Measurements from ENCODE around the gene HIVEP3.

The HIVEP3 gene

DNA sequence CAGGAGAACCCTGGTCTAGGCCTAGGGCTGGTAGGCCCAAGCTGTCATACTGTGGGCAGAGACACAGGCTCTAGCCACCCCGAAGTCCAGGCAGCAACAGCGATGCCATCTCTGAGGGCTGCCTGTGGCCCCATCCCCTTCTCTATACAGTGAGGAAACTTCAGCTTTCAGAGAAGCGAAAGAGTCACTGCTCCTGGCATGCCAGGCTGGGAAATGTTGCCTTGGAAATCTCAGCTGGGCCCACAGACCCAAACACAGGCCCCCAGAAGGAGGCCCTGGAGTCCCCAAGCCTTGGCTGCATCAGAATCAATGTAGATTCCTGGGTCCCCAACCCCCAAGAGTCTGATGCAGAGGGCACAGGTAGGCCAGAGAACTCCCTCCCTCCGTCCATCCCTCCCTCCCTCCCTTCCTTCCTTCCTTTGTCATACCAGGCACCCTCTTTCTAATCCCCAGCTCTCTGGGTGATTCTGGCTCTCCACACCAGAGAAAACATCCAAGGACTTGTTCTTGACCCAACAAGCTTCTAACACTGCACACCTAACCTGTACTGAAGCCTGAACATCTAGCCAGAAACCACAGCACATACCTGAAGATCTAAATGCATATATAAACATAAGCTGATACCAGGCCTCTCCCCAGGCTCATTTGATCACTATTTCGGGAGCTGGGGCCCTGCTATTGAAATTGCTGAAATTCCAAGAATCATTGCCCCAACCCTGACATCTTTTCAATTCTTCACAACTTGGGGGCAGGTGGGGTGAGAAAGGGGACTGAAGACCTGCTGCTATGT, 291.0 kb downstream of the HIVEP3 start:
- TF ChIP-seq, protein P1, sequence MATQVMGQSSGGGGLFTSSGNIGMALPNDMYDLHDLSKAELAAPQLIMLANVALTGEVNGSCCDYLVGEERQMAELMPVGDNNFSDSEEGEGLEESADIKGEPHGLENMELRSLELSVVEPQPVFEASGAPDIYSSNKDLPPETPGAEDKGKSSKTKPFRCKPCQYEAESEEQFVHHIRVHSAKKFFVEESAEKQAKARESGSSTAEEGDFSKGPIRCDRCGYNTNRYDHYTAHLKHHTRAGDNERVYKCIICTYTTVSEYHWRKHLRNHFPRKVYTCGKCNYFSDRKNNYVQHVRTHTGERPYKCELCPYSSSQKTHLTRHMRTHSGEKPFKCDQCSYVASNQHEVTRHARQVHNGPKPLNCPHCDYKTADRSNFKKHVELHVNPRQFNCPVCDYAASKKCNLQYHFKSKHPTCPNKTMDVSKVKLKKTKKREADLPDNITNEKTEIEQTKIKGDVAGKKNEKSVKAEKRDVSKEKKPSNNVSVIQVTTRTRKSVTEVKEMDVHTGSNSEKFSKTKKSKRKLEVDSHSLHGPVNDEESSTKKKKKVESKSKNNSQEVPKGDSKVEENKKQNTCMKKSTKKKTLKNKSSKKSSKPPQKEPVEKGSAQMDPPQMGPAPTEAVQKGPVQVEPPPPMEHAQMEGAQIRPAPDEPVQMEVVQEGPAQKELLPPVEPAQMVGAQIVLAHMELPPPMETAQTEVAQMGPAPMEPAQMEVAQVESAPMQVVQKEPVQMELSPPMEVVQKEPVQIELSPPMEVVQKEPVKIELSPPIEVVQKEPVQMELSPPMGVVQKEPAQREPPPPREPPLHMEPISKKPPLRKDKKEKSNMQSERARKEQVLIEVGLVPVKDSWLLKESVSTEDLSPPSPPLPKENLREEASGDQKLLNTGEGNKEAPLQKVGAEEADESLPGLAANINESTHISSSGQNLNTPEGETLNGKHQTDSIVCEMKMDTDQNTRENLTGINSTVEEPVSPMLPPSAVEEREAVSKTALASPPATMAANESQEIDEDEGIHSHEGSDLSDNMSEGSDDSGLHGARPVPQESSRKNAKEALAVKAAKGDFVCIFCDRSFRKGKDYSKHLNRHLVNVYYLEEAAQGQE (IDR thresholded peaks at IDR 0.05; ENCODE audit: low read depth) = no peak
- TF ChIP-seq, protein P2, sequence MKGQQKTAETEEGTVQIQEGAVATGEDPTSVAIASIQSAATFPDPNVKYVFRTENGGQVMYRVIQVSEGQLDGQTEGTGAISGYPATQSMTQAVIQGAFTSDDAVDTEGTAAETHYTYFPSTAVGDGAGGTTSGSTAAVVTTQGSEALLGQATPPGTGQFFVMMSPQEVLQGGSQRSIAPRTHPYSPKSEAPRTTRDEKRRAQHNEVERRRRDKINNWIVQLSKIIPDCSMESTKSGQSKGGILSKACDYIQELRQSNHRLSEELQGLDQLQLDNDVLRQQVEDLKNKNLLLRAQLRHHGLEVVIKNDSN (IDR thresholded peaks at IDR 0.05) = no peak
- TF ChIP-seq EP300 (IDR thresholded peaks at IDR 0.05; ENCODE audit: borderline replicate concordance) (no peak), TEAD4 (IDR thresholded peaks at IDR 0.05) (no peak), EGR1 (IDR thresholded peaks at IDR 0.05) (no peak), ZBTB7A (IDR thresholded peaks at IDR 0.05; ENCODE audit: low read depth) (no peak)
- TF ChIP-seq, protein P3, sequence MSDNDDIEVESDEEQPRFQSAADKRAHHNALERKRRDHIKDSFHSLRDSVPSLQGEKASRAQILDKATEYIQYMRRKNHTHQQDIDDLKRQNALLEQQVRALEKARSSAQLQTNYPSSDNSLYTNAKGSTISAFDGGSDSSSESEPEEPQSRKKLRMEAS (IDR thresholded peaks at IDR 0.05) = no peak

DNA sequence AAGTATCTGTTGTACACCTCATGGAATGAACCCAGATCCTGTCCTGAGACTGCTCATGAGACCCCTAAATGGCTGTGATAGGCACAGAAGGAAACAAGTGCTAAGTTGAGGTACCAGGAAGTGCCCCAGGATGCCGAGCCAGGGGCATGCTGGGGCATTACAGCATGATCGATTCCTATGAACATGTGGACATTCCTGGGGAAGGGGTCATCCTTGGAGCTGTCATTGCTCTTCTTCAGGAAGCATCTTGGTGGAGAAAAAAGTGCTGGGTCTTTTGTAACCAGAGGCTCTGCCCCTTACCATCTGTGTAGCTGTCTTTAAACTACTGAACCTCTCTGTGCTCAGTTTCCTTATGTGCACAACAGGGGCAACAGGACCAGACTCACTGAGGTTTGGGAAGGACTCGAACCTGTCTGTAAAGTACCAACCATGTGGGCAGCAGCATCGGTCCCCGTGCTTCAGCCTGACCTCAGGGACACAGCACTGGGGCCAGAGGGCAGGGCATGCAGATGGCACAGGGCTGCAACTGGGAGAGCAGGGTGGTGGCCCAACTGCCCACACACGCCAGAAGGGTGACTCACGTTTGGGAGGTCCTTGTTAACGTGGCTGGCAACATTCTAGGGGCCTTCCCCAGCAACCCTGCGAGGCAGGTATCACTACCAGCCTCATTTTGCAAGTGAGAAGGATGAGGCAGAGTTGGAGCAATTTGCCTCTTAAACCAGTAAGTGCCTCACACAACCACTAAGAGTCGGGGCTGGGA, 291.9 kb downstream of the HIVEP3 start:
- no peak for TF ChIP-seq EP300 (IDR thresholded peaks at IDR 0.05; ENCODE audit: borderline replicate concordance)
- TF ChIP-seq RAD21 (IDR thresholded peaks at IDR 0.05; ENCODE audit: low read depth) = no peak
- TF ChIP-seq CEBPB (IDR thresholded peaks at IDR 0.05) = no peak
- TF ChIP-seq ZBTB7A (IDR thresholded peaks at IDR 0.05; ENCODE audit: low read depth) = no peak

DNA sequence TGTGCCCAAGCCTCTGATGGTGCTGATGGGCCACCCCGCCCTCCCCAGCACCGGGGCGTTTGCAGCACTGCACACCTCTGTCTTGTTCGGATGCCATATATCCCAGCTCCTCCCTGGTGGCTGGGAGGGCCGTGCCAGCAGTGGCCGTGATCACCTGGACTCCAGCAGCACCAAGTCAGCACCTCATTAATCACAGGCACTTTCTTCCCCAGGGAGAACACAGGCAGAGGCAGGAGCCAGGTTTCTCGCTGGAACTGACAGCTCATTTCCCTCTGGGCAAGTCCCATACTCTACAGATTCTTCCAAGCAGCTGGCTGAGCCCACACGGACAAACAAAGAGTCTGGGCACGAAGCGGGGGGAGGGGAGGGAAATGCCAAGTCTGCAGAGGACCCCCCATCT, 292.6 kb downstream of the HIVEP3 start:
- TF ChIP-seq RAD21 (IDR thresholded peaks at IDR 0.05; ENCODE audit: low read depth) = no peak
- TF ChIP-seq, protein P1 (IDR thresholded peaks at IDR 0.05; ENCODE audit: low read depth) = no peak
- TF ChIP-seq TAF1 (IDR thresholded peaks at IDR 0.05; ENCODE audit: low read depth) = no peak
- TF ChIP-seq ZBTB7A (IDR thresholded peaks at IDR 0.05; ENCODE audit: low read depth) = no peak

DNA sequence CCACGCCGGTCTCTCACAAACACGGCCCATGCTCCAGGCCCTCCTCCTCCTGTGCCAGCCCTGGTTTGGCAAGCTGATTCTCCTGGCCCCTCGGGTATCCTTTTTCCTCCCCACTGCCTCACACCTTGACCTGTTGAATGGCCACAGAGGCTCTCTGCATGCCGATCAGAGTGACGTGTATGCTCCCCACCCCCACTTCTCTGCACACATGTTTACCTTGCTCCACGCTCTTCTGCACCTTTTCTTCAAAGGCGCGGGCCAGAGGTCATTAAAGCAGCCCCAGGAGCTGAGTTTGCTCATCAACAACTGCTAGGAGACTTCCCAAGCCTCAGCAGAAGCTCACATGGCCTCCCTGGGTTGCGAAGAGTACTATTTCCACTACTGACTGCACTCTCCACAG, 295.0 kb downstream of the HIVEP3 start:
- TF ChIP-seq, protein P1 (IDR thresholded peaks at IDR 0.05; ENCODE audit: low read depth) = no peak
- no peak for TF ChIP-seq EGR1 (IDR thresholded peaks at IDR 0.05)

DNA sequence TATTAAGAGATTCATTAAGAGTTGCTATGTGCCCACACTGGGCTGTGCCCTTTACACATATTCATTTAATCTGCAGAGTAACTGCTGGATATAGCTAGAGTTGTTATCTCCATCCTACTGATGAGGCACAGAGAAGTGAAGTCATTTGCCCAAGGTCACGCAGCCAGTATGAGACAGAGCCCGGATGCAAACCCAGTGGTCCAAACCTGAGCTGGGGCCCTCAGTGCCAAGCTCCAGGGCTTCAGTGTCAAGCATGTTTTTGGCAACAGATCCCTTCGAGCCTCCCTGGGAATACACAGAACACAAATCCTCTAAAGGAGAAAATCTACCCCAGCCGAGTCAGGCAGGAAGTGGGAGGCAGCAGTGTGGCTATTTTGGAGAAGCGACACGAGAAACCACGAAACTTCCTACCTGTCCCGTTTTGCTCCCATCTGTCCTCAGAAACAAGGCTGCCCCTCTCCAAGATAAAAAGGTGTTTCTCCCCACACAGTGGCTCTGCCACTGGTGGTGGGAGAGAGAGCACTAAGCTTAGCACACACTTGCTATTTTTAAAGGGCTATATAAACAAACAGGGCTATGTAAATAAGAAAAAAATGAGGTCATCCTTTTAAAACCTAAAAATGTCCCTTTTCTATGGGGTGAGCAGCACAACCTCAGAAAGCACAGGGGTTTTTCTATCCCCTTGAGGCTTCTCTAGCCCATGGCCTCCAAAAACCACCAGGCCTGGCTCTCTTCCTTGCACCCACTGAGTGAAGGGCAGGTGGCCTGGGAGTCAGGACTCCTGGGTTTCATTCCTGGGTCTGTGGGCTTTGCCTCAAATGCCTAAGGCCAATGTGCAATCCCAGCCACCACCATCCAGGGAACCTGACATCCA, 295.6 kb downstream of the HIVEP3 start:
- TF ChIP-seq TAF1 (IDR thresholded peaks at IDR 0.05; ENCODE audit: low read depth) (no peak), EP300 (IDR thresholded peaks at IDR 0.05; ENCODE audit: borderline replicate concordance) (no peak), EGR1 (IDR thresholded peaks at IDR 0.05) (no peak)

DNA sequence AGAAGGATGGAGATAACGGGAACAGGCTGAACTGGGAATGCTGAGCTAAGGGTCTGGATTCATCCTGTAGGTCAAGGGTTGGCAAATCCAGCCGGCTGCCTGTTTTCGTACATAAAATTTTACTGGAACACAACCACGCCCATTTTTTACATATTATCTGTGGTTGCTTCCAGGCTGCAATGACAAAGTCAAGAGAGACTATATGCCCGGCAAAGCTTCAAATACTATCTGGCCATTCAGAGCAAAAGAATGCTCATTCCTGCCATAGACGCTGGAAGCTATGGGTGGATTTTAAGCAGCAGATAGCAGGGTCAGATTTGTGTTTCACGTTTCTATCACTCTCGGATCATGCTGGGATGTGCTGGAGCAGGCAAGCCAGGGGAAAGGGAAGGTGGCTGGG, 296.3 kb downstream of the HIVEP3 start:
- no peak for TF ChIP-seq FOXM1 (IDR thresholded peaks at IDR 0.05; ENCODE audit: borderline replicate concordance, low read depth)
- TF ChIP-seq CEBPB (IDR thresholded peaks at IDR 0.05) = no peak
- TF ChIP-seq YY1 (IDR thresholded peaks at IDR 0.05; ENCODE audit: low read depth) = no peak
- TF ChIP-seq TEAD4 (IDR thresholded peaks at IDR 0.05) = no peak
- no peak for TF ChIP-seq CREB1 (IDR thresholded peaks at IDR 0.05; ENCODE audit: low read depth)
- TF ChIP-seq EP300 (IDR thresholded peaks at IDR 0.05; ENCODE audit: borderline replicate concordance) = no peak
- no peak for TF ChIP-seq RAD21 (IDR thresholded peaks at IDR 0.05; ENCODE audit: low read depth)
- TF ChIP-seq, protein P2 (IDR thresholded peaks at IDR 0.05) = no peak
- TF ChIP-seq, protein P1 (IDR thresholded peaks at IDR 0.05; ENCODE audit: low read depth) = no peak
- TF ChIP-seq NFIC (IDR thresholded peaks at IDR 0.05) = no peak
- TF ChIP-seq ZBTB7A (IDR thresholded peaks at IDR 0.05; ENCODE audit: low read depth) = no peak
- TF ChIP-seq TCF12 (IDR thresholded peaks at IDR 0.05; ENCODE audit: low read depth) = no peak
- no peak for TF ChIP-seq EGR1 (IDR thresholded peaks at IDR 0.05)
- no peak for TF ChIP-seq TAF1 (IDR thresholded peaks at IDR 0.05; ENCODE audit: low read depth)
- TF ChIP-seq, protein P3 (IDR thresholded peaks at IDR 0.05) = no peak
